Activated CD4-positive, alpha-beta T cell treated with anti-CD3 and anti-CD28 coated beads, Interleukin-2, Interleukin-4, amounts not matched to agents 100 ng/mL and 50 ng/mL, durations not matched to agents 16 hours and 8 hours (primary cell): ENCODE results near the gene ZCCHC24.
A peak's percentile ranks its signal among the peaks of the same experiment; 100 is the strongest.

Source experiments
- DNase-seq: peaks from one replicate; pipeline ENCODE4 v3.0.0-alpha.2; 2020; ENCODE audit warnings: low spot score

The ZCCHC24 gene

GRCh38 chr10:79383974-79384606 is 61.3 kb downstream of the ZCCHC24 start:
- DNase-seq: no peak

GRCh38 chr10:79382491-79382941 is 62.9 kb downstream of the ZCCHC24 start:
- no peak for DNase-seq

GRCh38 chr10:79381804-79382221 is 63.6 kb downstream of the ZCCHC24 start:
- DNase-seq: no peak

DNA sequence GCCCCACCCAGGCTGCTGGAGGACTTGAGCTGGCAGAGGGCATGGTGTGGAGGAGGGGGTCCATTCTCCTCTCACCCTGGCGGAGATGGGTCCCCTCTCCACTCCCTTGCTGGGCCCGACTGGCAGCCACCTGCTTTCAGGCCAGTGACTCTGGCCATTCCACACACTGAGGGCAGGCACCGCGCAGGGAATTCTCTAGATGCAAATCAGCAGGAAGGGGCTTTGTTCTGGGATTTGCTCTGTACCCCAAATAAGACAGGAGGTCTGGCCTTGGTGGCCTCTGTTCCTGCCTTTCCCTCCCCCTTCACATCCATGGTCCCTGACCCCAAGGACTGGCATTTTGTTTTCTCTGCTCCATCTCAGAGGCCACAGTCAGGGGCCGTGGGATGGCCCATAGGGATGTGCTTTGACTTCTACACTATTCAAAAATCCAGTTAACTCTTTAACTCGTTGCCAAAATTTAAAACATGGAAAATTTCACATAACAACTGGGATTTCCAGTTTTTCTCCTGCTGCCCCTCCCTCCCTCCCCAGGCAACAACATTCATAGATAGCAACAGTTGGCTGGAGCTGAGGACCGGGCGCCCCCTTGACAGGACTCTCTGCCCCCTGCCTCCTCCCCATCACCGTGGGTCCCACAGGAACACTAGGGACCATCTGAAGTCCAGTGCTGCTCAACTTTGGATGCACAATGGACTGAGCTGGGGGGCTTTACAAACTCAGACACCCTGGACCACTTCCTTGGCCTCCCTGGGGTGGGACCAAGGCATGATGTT is 64.3 kb downstream of the ZCCHC24 start:
- no peak for DNase-seq

- no peak for DNase-seq
These were observed 65.1 kb downstream of the ZCCHC24 start for GRCh38 chr10:79380125-79380945.

DNA sequence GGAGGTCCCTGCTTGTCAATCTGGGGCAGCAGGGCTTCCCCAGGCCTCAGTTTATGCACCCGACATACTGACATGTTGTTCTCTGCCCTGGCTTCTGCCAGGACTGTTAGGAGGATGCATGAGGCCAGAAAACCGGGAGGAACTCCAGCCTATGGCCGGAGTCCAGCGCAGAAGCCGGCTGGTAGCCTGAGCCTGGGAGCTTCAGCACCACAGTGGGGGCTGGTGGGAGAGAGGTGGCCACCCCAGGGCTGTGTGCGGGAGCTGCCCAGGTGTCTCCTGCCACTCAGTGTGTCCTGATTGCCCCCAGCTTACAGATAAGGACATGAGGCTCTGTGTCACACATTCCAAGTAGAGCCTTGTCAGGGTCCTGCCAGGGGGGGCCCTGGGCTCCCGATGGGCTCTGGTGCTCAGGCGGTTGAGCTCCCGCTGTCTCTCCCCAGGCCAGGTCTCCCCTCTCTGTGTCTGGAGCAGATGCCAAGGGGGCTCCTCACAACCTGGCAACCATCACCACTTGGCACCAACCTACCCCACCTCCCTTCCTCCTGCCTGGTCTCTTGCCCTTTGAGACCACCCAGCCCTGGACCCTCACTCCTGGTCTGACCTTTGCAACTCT is 65.8 kb downstream of the ZCCHC24 start:
- no peak for DNase-seq

- no peak for DNase-seq
These were observed 66.5 kb downstream of the ZCCHC24 start for GRCh38 chr10:79378647-79379511.

DNA sequence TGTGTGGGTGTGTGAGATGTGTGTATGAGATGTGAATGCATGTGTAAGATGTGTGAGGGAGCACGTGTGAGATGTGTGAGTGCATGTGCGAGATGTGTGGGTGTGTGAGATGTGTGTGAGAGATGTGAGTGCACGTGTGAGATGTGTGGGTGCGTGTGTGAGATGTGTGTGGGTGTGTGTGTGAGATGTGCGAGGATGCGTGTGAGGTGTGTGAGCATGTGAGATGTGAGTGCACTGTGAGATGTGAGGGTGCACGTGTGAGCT is 67.1 kb downstream of the ZCCHC24 start:
- DNase-seq: no peak

DNA sequence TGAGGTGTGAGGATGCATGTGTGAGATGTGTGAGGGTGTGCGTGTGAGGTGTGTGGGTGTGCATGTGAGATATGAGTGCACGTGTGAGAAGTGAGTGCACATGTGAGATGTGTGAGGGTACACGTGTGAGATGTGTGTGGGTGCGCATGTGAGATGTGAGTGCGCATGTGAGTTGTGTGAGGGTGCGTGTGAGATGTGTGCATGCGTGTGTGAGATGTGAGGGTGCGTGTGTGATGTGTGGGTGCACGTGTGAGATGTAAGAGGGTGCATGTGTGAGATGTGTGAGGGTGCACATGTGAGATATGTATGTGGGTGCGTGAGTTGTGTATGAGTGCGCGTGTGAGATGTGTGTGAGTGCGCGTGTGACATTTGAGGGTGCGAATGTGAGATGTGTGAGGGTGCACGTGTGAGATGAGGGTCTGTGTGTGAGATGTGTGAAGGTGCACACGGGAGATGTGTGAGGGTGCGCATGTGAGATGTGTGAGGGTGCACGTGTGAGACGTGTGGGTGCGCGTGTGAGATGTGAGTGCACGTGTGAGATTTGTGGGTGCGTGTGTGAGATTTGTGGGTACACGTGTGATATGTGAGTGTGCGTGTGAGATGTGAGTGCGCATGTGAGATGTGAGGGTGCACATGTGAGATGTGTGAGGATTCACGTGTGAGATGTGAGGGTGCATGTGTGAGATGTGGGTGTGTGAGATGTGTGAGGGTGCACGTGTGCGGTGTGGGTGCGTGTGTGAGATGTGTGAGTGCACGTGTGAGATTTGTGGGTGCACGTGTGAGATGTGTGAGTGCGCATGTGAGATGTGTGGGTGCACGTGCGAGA is 67.7 kb downstream of the ZCCHC24 start:
- DNase-seq: no peak

GRCh38 chr10:79376751-79377556 is 68.5 kb downstream of the ZCCHC24 start:
- DNase-seq: no peak

DNA sequence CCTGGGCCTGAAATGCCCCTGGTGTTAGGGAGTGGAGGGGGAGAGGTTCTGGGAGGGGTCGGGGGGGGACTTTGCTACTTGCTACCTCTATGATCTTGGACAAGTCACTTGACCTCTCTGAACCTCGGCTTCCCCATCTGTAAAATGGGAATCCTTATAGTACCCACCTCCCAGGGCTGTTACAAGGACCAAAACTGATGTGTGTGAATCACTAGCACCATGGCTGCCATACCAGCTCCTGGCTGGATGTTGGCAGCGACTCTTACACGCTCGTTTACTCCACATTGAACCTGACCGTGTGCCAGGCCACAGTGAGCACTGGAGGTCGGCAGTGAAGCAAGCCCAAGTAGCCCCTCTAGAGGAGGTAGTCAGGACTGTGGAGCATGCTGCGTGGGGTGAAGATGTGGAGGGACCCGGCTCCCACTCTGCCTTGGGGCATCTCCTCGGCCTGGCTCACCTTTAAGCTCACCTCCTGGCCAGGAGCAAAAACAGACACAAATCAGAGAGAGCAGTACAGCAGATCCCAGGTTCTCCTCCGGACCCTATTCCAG is 69.3 kb downstream of the ZCCHC24 start:
- no peak for DNase-seq

DNA sequence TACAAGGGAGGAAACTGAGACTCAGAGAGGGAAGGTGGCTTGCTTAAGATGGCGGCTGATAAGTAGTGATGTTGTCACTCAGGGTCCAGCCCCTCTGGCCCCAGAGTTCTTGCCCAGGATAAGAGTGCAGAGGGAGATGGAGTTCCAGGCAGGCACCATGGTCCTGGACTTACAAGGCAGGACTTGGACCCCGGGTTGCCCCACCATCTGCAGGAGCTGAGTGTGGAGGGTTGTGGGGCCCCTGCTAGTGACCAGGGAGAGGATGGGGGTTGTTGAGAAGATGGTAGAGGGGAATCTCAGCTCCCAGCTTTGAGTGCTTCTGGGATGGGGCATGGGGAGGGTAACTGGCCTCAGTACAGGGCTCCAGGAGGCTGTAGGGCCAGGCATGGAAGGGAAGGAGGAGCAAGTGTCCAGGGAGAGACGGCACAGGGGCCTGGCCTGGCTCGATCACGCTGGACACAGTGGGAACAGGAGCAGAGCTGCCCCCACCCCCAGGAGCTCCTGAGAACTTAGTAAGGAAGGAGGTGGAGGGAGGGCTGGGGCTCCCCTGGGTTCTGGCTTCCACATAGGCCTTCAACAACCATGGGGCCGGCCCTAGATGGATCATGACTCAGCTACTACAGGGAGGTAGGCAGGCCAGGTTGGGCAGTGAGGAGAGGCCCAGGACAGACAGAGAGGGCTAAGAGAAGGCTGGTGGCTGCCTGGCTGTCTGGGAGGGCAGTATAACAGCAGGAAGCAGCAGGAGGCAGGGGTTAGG is 69.9 kb downstream of the ZCCHC24 start:
- no peak for DNase-seq

GRCh38 chr10:79374312-79375191 is 70.9 kb downstream of the ZCCHC24 start:
- peak; percentile 78 for DNase-seq

- DNase-seq: no peak
These were observed 72.6 kb downstream of the ZCCHC24 start for GRCh38 chr10:79372871-79373270.

GRCh38 chr10:79367426-79368189 is 77.8 kb downstream of the ZCCHC24 start:
- DNase-seq: no peak

GRCh38 chr10:79361726-79362397 is 83.6 kb downstream of the ZCCHC24 start:
- no peak for DNase-seq
